ENCODE measurements around the gene PDCD4.
"Not testable (repeated sequence)": the region's sequence is repeated elsewhere in the genome, so short reads cannot be mapped to it uniquely, and the experiment has no call there.

The PDCD4 gene

GRCh38 chr10:110863956-110864355 lies 7.8 kb upstream of the PDCD4 start:
- Histone ChIP-seq H3K36me3 (no peaks in the 10 kb centered on the region), H3K27ac (no peak overlapping the region), H3K4me3 (ENCODE audit: low read depth, low read length) (no peak overlapping the region), H3K9me3 (ENCODE audit: severe bottlenecking) (no peaks in the 10 kb centered on the region), H3K27me3 (ENCODE audit: insufficient read depth, low read depth, severe bottlenecking) (no peaks in the 10 kb centered on the region)
- TF ChIP-seq CTCF (IDR thresholded peaks at IDR 0.05; ENCODE audit: low read depth, low read length), result no peak
- no peak for DNase-seq

- no peaks in the 10 kb centered on the region for H3K36me3 ChIP-seq
- DNase-seq, result no peak
- no peak for TF ChIP-seq CTCF (IDR thresholded peaks at IDR 0.05; ENCODE audit: low read depth, low read length)
- no peaks in the 10 kb centered on the region for H3K27me3 ChIP-seq (ENCODE audit: insufficient read depth, low read depth, severe bottlenecking)
- H3K27ac ChIP-seq, result peak overlapping the region; percentile 42
- H3K4me3 ChIP-seq (ENCODE audit: low read depth, low read length), result no peak overlapping the region
- no peaks in the 10 kb centered on the region for H3K9me3 ChIP-seq (ENCODE audit: severe bottlenecking)
Observed at GRCh38 chr10:110864662-110865140, 7.0 kb upstream of the PDCD4 start.

GRCh38 chr10:110865186-110865808 lies 6.4 kb upstream of the PDCD4 start:
- no peaks in the 10 kb centered on the region for H3K9me3 ChIP-seq (ENCODE audit: severe bottlenecking)
- H3K4me3 ChIP-seq (ENCODE audit: low read depth, low read length), result no peak overlapping the region
- H3K27me3 ChIP-seq (ENCODE audit: insufficient read depth, low read depth, severe bottlenecking), result no peaks in the 10 kb centered on the region
- peak overlapping the region; percentile 42 for H3K27ac ChIP-seq
- peak; percentile 81 for DNase-seq
- no peak for TF ChIP-seq CTCF (IDR thresholded peaks at IDR 0.05; ENCODE audit: low read depth, low read length)
- H3K36me3 ChIP-seq, result no peaks in the 10 kb centered on the region

GRCh38 chr10:110865809-110866482 lies 5.8 kb upstream of the PDCD4 start:
- no peaks in the 10 kb centered on the region for H3K9me3 ChIP-seq (ENCODE audit: severe bottlenecking)
- no peak overlapping the region for H3K4me3 ChIP-seq (ENCODE audit: low read depth, low read length)
- TF ChIP-seq CTCF (IDR thresholded peaks at IDR 0.05; ENCODE audit: low read depth, low read length), result no peak
- peak overlapping the region; percentile 22; the same call in 1 of the 2 replicates for H3K27ac ChIP-seq
- no peaks in the 10 kb centered on the region for H3K27me3 ChIP-seq (ENCODE audit: insufficient read depth, low read depth, severe bottlenecking)
- DNase-seq, result no peak
- H3K36me3 ChIP-seq, result no peaks in the 10 kb centered on the region

- not testable (repeated sequence) for DNase-seq
Observed at GRCh38 chr10:110867011-110867806, 4.5 kb upstream of the PDCD4 start.

More at GRCh38 chr10:110867011-110867806, 4.5 kb upstream of the PDCD4 start:
- not testable (repeated sequence) for H3K4me3 ChIP-seq (ENCODE audit: low read depth, low read length); H3K27me3 ChIP-seq (ENCODE audit: insufficient read depth, low read depth, severe bottlenecking); H3K9me3 ChIP-seq (ENCODE audit: severe bottlenecking); H3K27ac ChIP-seq; H3K36me3 ChIP-seq
